Stomach (tissue), 9 donors: ENCODE measurements around the gene PABPC4L. TPM values are rescaled to one million over a fixed set of nuclear protein-coding genes. Genes with fewer than 3 reads are reported as not detected.
A peak's percentile ranks its signal among the peaks of the same experiment; 100 is the strongest.
"Not testable (repeated sequence)": the region's sequence is repeated elsewhere in the genome, so short reads cannot be mapped to it uniquely, and the experiment has no call there.

Experiments
- DNase-seq, 2 donors: peaks; one replicate each; pipeline versions ENCODE4 v3.0.0 to v3.0.0-alpha.2; 2013 to 2019
- H3K27ac ChIP-seq, 5 donors: fragments of 200-600 bp in 4 of 5; sonication (generic) in 4 of 5; one replicate each; pipeline ENCODE4 v1.5.1; 2013 to 2019; ENCODE audit warnings: mild to moderate bottlenecking in 1 of 5, moderate library complexity in 1 of 5
- H3K27me3 ChIP-seq, 3 donors: fragments of 200-600 bp; sonication (generic); one replicate each; pipeline ENCODE4 v1.5.1; 2017 to 2019; ENCODE audit warnings: mixed run types in 1 of 3
- H3K36me3 ChIP-seq, 4 donors: fragments of 200-600 bp; sonication (generic); 1 replicate in 3 of 4; 2 replicates in 1 of 4; pipeline ENCODE4 v1.5.1; 2016 to 2019
- H3K4me1 ChIP-seq, 4 donors: fragments of 200-600 bp; sonication (generic); one replicate each; pipeline ENCODE4 v1.5.1; 2016 to 2019
- H3K4me3 ChIP-seq, 4 donors: fragments of 200-600 bp; sonication (generic) in 3 of 4; one replicate each; pipeline ENCODE4 v1.5.1; 2016 to 2019; ENCODE audit warnings: mild to moderate bottlenecking in 1 of 4
- H3K9me3 ChIP-seq, 4 donors: fragments of 200-600 bp; sonication (generic); one replicate each; pipeline ENCODE4 v1.5.1; 2016 to 2019
- EP300 ChIP-seq: sonication (generic); formaldehyde crosslinking; IDR thresholded peaks from one replicate; pipeline ENCODE4 v1.6.1; 2017; ENCODE audit warnings: antibody characterized with exemption
- POLR2A ChIP-seq, 4 donors: fragments of 450-650 bp; IDR thresholded peaks; one replicate each; pipeline ENCODE4 v1.6.1; 2016; ENCODE audit warnings: antibody characterized with exemption in 4 of 4, control low read depth in 2 of 4, mild to moderate bottlenecking in 1 of 4, moderate library complexity in 1 of 4
- POLR2AphosphoS5 ChIP-seq, 3 donors: sonication (generic); formaldehyde crosslinking; IDR thresholded peaks; one replicate each; pipeline ENCODE4 v1.6.1; 2016; ENCODE audit warnings: antibody characterized with exemption in 3 of 3
- WGBS, 5 donors: extraction: QIAGEN DNeasy Blood & Tissue Kit in 3 of 5; methylation state at CpG; one replicate each; pipeline versions ENCODE4 v1.1.5 to v1.1.7; 2013 to 2018; 5-methylcytosine and 5-hydroxymethylcytosine counted together
- intact Hi-C: fragments of 100-400 bp; cut with DNase I; formaldehyde crosslinking; loops from one replicate; pipeline ENCODE4 v1.15.1; 2023; ENCODE audit warnings: low total_unique reads
- polyA plus RNA-seq, 3 donors: library from polyadenylated mRNA; stranded (reverse); fragments of 200-250 nt; gene quantifications; one replicate each; pipeline ENCODE4 v1.2.3, GENCODE V29; 2013
- total RNA-seq, 5 donors: library from RNA; depleted of rRNA; stranded (reverse); fragments of >200 nt; gene quantifications; one replicate each; pipeline versions ENCODE4 v1.1.0 to v1.2.3, GENCODE V29; 2014 to 2016
- TF ChIP-seq, protein P1 (sequence below), 7 experiments: fragments of 450-650 bp in 4 of 7; fragments of 200-600 bp in 3 of 7; sonication (generic) in 3 of 7; IDR thresholded peaks; one replicate each; pipeline ENCODE4 v1.5.1; 2016 to 2019; ENCODE audit warnings: antibody characterized with exemption in 7 of 7, control low read depth in 2 of 7, mild to moderate bottlenecking in 1 of 7
- donor health status: healthy with polysubstance abuse.
- donor health status: Bipolar disorder and iron deficiency.
- donor health status: healthy.

Gene PABPC4L
- total and polyA plus RNA-seq, 8 donors: 0.12 to 6.6 (median 0.35) TPM; not detected in 1

GRCh38 chr4:134219043-134219442 lies 17.5 kb upstream of the PABPC4L start:
- Histone ChIP-seq H3K27ac (no peak overlapping the region), H3K9me3 (no peaks in the 10 kb centered on the region), H3K36me3 (no peaks in the 10 kb centered on the region), H3K27me3 (no peaks in the 10 kb centered on the region), H3K4me1 (no peaks in the 10 kb centered on the region), H3K4me3 (no peak overlapping the region)
- WGBS, 5 donors: 82 to 86% (median 86%) methylated on average over 3 of the region's 3 CpGs
- TF ChIP-seq POLR2AphosphoS5 (IDR thresholded peaks at IDR 0.05) (no peak), POLR2A (IDR thresholded peaks at IDR 0.05) (no peak), EP300 (no peak)
- DNase-seq: no peak
- intact Hi-C loops: no loop called here

GRCh38 chr4:134216411-134216810 lies 14.8 kb upstream of the PABPC4L start:
- DNase-seq: no peak
- Histone ChIP-seq H3K4me1 (no peaks in the 10 kb centered on the region), H3K9me3 (no peaks in the 10 kb centered on the region), H3K4me3 (no peak overlapping the region), H3K27me3 (no peaks in the 10 kb centered on the region), H3K27ac (no peak overlapping the region), H3K36me3 (no peaks in the 10 kb centered on the region)
- intact Hi-C loops: no loop called here
- 68 to 100% (median 76%) methylated on average over 1 of the region's 1 CpG for WGBS, 5 donors
- TF ChIP-seq EP300 (no peak), POLR2A (IDR thresholded peaks at IDR 0.05) (no peak), POLR2AphosphoS5 (IDR thresholded peaks at IDR 0.05) (no peak)
- TF ChIP-seq, protein P1, sequence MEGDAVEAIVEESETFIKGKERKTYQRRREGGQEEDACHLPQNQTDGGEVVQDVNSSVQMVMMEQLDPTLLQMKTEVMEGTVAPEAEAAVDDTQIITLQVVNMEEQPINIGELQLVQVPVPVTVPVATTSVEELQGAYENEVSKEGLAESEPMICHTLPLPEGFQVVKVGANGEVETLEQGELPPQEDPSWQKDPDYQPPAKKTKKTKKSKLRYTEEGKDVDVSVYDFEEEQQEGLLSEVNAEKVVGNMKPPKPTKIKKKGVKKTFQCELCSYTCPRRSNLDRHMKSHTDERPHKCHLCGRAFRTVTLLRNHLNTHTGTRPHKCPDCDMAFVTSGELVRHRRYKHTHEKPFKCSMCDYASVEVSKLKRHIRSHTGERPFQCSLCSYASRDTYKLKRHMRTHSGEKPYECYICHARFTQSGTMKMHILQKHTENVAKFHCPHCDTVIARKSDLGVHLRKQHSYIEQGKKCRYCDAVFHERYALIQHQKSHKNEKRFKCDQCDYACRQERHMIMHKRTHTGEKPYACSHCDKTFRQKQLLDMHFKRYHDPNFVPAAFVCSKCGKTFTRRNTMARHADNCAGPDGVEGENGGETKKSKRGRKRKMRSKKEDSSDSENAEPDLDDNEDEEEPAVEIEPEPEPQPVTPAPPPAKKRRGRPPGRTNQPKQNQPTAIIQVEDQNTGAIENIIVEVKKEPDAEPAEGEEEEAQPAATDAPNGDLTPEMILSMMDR (IDR thresholded peaks at IDR 0.05): no peak

- Histone ChIP-seq H3K9me3 (no peaks in the 10 kb centered on the region), H3K27ac (no peak overlapping the region), H3K4me3 (no peak overlapping the region), H3K36me3 (no peaks in the 10 kb centered on the region), H3K27me3 (no peaks in the 10 kb centered on the region), H3K4me1 (no peaks in the 10 kb centered on the region)
- no peak for TF ChIP-seq EP300
- TF ChIP-seq, protein P1 (IDR thresholded peaks at IDR 0.05): no peak
- TF ChIP-seq POLR2AphosphoS5 (IDR thresholded peaks at IDR 0.05): no peak
- no peak for TF ChIP-seq POLR2A (IDR thresholded peaks at IDR 0.05)
- intact Hi-C loops: no loop called here
- no peak for DNase-seq
- WGBS, 5 donors: 39 to 49% (median 40%) methylated on average over 2 of the region's 2 CpGs
Measured at GRCh38 chr4:134215620-134216344, 14.2 kb upstream of the PABPC4L start.

DNA sequence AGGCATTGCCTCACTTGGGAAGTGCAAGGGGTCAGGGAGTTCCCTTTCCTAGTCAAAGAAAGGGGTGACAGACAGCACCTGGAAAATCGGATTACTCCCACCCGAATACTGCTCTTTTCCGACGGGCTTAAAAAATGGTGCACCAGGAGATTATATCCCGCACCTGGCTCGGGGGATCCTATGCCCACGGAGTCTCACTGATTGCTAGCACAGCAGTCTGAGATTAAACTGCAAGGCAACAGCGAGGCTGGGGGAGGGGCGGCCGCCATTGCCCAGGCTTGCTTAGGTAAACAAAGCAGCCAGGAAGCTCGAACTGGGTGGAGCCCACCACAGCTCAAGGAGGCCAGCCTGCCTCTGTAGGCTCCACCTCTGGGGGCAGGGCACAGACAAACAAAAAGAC lies 6.4 kb upstream of the PABPC4L start:
- intact Hi-C loops, H3K36me3 ChIP-seq, H3K4me3 ChIP-seq, H3K27ac ChIP-seq, DNase-seq, H3K4me1 ChIP-seq, H3K27me3 ChIP-seq: not testable (repeated sequence)
- WGBS, 5 donors: 90 to 95% (median 93%) methylated on average over 6 to 11 of the region's 11 CpGs
- peaks cover 0 to 11% (median 5%) of the 10 kb centered on the region in 4 donors for H3K9me3 ChIP-seq

DNA sequence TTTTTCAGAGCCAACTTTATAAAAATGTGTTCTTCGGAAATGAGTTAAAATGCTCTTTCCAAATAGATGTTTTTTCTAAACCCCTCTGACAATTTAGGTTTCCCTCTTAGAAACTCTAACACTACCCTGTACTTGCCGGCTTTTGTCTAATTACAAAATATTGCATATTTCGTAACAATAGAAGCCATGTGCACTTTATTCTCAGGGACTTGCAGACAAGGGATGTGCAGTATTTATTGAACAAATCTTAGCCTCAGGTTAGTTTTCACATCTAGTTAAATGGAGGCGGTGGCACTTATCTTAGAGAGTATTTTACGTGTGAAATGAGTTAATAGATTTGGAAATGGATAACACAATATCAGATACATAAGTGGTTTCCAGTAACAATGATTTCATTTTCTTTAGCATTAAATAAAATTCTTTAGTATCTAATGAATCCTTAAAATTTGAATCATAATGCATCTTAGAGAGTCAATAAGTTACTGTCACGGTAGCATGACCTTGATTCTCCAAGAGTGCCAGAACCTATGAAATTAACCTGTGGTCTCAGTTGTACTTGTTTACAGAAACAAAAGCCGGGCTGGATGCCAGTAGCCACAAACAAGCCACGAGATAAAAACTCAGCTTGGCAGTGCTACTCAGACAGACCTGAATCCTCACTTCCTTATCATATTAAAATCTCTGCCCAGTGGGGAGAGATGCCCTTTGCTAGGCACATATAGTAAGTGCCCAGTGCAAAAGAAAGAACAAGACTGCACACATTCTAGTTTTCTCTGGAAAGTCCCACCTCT lies 772 bp upstream of the PABPC4L start:
- intact Hi-C loops: no loop called here
- no peak overlapping the region for H3K27ac ChIP-seq
- WGBS, 5 donors: 44 to 55% (median 48%) methylated on average over 8 of the region's 8 CpGs

More for the DNA sequence above, 772 bp upstream of the PABPC4L start:
- Histone ChIP-seq H3K4me1 (peaks cover 0 to 17% (median 0%) of the 10 kb centered on the region in 4 donors), H3K4me3 (peak overlapping the region; percentile 50 to 55 (median 52)), H3K27me3 (peaks cover 0 to 12% (median 7%) of the 10 kb centered on the region in 3 donors), H3K9me3 (peaks cover 0 to 6% (median 0%) of the 10 kb centered on the region in 4 donors), H3K36me3 (no peaks in the 10 kb centered on the region)
- peak in 1 of 2 donors; percentile 7 for DNase-seq
- no peak for TF ChIP-seq POLR2AphosphoS5 (IDR thresholded peaks at IDR 0.05)
- TF ChIP-seq, protein P1 (IDR thresholded peaks at IDR 0.05): no peak
- no peak for TF ChIP-seq EP300
- no peak for TF ChIP-seq POLR2A (IDR thresholded peaks at IDR 0.05)
